NCI-H446 treated with DMSO at 0.1 percent for 48 hours (cell line): ENCODE measurements around the gene KRT84.

ENCODE experiments used
- DNase-seq: peaks from one replicate; lab custom pipeline; 2025; lab: John Stamatoyannopoulos, UW

KRT84 gene

GRCh38 chr12:52382854-52383253 is 2.6 kb downstream of the KRT84 start:
- DNase-seq, result no peak

GRCh38 chr12:52381206-52381605 is 4.2 kb downstream of the KRT84 start:
- DNase-seq, result no peak

DNA sequence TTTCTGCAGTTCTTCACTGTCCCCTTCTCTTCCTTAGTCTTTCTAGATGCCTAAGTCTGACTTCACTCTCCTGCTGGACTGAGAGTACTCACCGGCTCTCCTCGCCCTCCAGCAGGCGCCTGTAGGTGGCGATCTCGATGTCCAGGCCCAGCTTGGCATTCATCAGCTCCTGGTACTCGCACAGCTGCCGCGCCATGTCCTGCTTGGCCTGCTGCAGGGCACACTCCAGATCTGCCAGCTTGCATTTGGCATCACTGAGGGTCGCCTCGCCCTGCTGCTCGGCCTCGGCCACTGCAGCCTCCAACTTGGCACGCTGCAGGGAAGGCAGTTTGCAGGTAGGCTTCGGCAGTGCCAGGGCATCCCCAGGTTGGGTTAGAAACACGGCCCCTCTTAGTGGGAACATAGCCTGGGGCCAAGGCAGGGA is 5.2 kb downstream of the KRT84 start:
- no peak for DNase-seq

- DNase-seq, result no peak
Measured at GRCh38 chr12:52379536-52379935, 5.9 kb downstream of the KRT84 start.

DNA sequence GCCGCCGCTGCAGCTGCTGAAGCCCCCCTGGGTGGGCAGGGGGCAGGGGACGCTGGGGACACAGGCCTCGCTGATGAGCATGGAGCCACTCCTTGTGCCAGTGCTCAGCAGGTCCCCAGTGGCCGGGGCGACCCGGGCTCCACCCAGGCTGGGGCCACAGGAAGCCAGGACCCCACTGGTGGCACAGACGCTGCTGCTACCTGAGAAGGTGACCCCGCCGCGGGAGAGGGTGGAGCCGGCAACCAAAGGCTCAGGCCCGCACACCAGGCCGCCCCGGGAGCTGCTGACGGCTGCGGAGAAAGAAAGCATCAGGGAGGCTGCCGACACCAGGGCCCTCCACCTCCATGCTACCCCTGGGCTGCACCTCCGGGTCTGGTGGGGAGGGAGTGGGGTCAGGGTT is 7.4 kb downstream of the KRT84 start:
- DNase-seq, result no peak

DNA sequence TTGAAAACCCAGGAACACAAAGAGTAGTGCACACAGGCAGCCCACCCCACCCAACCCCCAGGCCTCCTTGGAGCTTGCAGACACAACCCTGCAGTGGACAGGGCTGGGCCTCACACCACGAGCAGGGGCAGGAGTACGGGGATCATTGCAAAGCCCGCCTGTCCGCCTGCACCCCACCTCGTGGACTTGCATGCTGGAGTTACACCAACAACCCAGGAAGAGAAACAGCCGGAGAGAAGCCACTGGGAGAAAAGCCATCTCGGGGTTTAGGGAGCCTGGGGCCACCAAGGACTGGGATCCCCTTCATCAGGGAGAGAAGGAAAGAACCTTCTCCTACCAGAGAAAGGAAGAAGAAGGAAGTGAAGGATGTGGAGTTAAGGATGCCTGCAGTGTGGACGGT is 8.2 kb downstream of the KRT84 start:
- no peak for DNase-seq

GRCh38 chr12:52372216-52373154 is 13.0 kb downstream of the KRT84 start:
- peak; percentile 34 for DNase-seq

GRCh38 chr12:52371716-52372115 is 13.7 kb downstream of the KRT84 start:
- DNase-seq, result no peak

GRCh38 chr12:52370926-52371608 is 14.4 kb downstream of the KRT84 start:
- DNase-seq, result no peak

GRCh38 chr12:52369809-52370208 is 15.6 kb downstream of the KRT84 start:
- no peak for DNase-seq

DNA sequence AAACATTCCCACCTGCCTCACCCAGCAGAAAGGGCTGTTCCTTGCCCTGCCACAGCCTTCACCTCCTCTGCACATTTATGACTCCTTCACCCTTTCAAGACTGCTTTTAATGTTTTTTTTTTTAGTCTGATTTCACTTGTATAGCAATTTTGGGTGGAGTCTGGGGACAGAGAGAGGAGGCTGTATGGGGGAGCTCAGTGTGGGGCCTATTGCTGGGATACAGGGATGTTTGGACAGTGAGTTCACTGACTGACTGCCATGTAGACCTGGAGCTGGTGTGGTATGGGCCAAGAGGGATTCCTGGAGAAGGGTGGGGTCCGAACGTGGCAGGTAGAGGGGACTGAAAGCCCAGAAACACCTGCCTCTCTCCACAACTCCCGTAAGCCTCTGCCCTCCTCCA is 16.2 kb downstream of the KRT84 start:
- no peak for DNase-seq

- DNase-seq, result no peak
Measured at GRCh38 chr12:52368508-52368907, 16.9 kb downstream of the KRT84 start.

DNA sequence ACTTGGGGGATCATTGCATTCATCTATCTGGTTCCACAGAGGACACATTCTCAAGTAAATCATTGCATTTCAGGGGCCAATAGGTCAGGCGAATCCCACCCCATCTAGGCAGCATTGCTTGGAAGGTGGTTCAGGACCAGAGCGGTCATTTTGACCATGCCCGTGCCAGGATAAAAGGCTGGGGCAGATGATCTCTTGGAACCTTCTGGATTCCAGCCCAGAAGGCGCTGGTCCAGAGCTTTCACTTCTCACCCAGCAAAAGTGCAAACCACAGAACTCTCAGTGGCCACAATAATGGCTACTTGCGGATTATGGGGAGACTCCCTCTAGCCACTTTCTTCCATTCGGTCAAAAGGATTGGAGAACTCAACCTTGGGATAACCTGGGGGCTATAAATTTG is 17.6 kb downstream of the KRT84 start:
- DNase-seq, result no peak

GRCh38 chr12:52366738-52367485 is 18.5 kb downstream of the KRT84 start, which contains the start of gene KRT85:
Gene KRT85, minus strand, starts transcription at chr12:52367481. Its CDS starts 76 bp downstream, at chr12:52367405.
- DNase-seq, result no peak

- DNase-seq, result no peak
Measured at GRCh38 chr12:52364901-52365489, 20.5 kb downstream of the KRT84 start.

- no peak for DNase-seq
Measured at GRCh38 chr12:52364061-52364460, 21.4 kb downstream of the KRT84 start.

DNA sequence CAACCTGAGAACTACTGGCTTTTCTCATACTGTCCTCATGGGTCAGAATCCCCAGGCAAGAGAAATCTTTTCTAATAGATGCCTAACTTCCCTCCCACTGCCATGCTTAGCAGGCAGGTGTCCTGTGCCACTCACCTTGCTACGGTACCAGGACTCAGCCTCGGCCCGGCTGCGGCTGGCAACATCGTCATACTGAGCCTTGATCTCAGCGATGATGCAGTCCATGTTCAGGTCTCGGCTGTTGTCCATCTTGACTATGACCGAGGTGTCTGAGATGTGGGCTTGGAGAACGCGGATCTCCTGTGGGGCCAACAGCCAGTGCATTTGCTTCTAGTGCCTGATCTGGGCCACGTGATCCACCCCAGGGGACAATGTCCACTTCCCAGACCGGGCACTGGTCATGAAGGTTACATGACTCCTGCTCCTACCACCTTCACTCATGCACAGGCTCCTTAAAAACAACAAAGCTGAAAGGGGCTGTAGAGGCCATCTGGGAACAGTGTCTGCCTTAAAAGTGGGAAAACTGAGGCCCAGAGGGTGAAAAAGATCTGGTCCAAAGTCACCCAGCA is 22.3 kb downstream of the KRT84 start:
- DNase-seq, result no peak

GRCh38 chr12:52362118-52362726 is 23.2 kb downstream of the KRT84 start:
- no peak for DNase-seq

GRCh38 chr12:52361553-52361952 is 23.9 kb downstream of the KRT84 start:
- no peak for DNase-seq

DNA sequence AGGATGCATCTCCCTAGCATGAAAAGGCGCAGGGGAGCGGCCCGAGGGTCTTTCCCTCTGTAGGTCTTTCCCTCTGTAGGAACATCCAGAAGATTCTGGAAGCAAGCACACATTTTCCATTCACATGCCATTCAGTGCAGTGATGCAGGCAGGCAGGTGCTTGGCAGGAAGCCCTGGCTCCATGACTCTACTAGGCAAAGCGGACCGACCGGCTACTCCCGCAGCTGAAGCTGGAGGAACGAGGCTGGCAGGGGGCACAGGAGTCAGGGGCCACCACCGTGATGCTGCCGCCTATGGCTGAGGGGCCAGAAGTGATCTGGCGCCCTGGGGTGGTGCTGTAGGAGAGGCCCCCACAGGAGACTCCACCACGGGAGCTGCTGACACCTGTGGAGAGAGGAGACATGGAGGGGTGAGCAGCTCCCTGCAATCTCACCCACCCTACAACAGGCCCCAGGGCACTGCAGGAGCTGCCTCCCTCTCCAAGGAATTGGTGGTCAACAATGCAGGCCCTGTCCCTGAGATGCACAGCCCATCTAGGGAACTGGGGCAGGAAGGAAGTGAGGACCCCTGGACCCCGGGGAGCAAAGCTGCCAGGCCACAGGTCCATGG is 24.7 kb downstream of the KRT84 start:
- no peak for DNase-seq
